Activated CD4-positive, alpha-beta memory T cell treated with anti-CD3 and anti-CD28 coated beads, Interleukin-2, amount 10 ng/mL, durations not matched to agents 7 days and 5 days (primary cell): Measurements from ENCODE around the gene HSD17B12. TPM values are rescaled to one million over a fixed set of nuclear protein-coding genes. Genes with fewer than 3 reads are reported as not detected.

Experiments used
- CTCF ChIA-PET: fragments of 350-600 bp; sonication (Branson Sonifier 250); formaldehyde crosslinking; loops from one replicate; lab custom pipeline; 2021; ENCODE audit warnings: antibody characterized with exemption, inconsistent platforms; lab: Charles Lee
- POLR2A ChIA-PET: fragments of 350-600 bp; sonication (Branson Sonifier 250); formaldehyde crosslinking; loops from one replicate; lab custom pipeline; 2021; ENCODE audit warnings: antibody characterized with exemption; lab: Charles Lee
- DNase-seq: peaks from one replicate; pipeline ENCODE4 v3.0.0-alpha.2; 2020
- H3K27ac Mint-ChIP-seq: one replicate; pipeline ENCODE4 v1.8.0; 2021; ENCODE audit warnings: mild to moderate bottlenecking, mixed read lengths
- H3K27me3 Mint-ChIP-seq: one replicate; pipeline ENCODE4 v1.8.0; 2021; ENCODE audit warnings: mixed read lengths
- H3K36me3 Mint-ChIP-seq: one replicate; pipeline ENCODE4 v1.8.0; 2021; ENCODE audit warnings: low read depth, mixed read lengths
- H3K4me1 Mint-ChIP-seq: one replicate; pipeline ENCODE4 v1.8.0; 2021; ENCODE audit warnings: mixed read lengths
- H3K4me3 Mint-ChIP-seq: one replicate; pipeline ENCODE4 v1.8.0; 2021; ENCODE audit warnings: mild to moderate bottlenecking, mixed read lengths
- H3K9me3 Mint-ChIP-seq: one replicate; pipeline ENCODE4 v1.8.0; 2021; ENCODE audit warnings: mixed read lengths
- total RNA-seq, 2 experiments: library from RNA; stranded (reverse); gene quantifications; one replicate each; pipeline ENCODE4 v1.2.3, GENCODE V29; 2021

HSD17B12 gene
- total RNA-seq, 2 experiments from 2014 or later = 35.2 to 40.7 TPM

- Mint-ChIP-seq H3K27ac (no peak overlapping the region), H3K27me3 (no peaks in the 10 kb centered on the region), H3K9me3 (peaks cover 14% of the 10 kb centered on the region), H3K36me3 (peaks cover 23% of the 10 kb centered on the region), H3K4me3 (no peak overlapping the region), H3K4me1 (peaks cover 10% of the 10 kb centered on the region)
- POLR2A ChIA-PET = no interaction called here
- no peak for DNase-seq
- CTCF ChIA-PET = no interaction called here
Measured at GRCh38 chr11:43735115-43735514, 54.6 kb downstream of the HSD17B12 start.

- Mint-ChIP-seq H3K36me3 (peaks cover 23% of the 10 kb centered on the region), H3K27ac (no peak overlapping the region), H3K4me3 (no peak overlapping the region), H3K9me3 (peaks cover 14% of the 10 kb centered on the region), H3K27me3 (no peaks in the 10 kb centered on the region), H3K4me1 (peaks cover 10% of the 10 kb centered on the region)
- no peak for DNase-seq
- CTCF ChIA-PET = no interaction called here
- POLR2A ChIA-PET = no interaction called here
Measured at GRCh38 chr11:43735961-43736360, 55.4 kb downstream of the HSD17B12 start.

GRCh38 chr11:43736502-43737200 lies 56.1 kb downstream of the HSD17B12 start:
- ChIA-PET POLR2A (no interaction called here), CTCF (interaction anchor here (1.0 kb wide), 1 partner anchor 28 kb away, joined by 3 read pairs; no protein-coding TSS in a partner anchor)
- no peak for DNase-seq
- no peak overlapping the region for H3K4me3 Mint-ChIP-seq
- H3K36me3 Mint-ChIP-seq = peaks cover 23% of the 10 kb centered on the region
- no peaks in the 10 kb centered on the region for H3K27me3 Mint-ChIP-seq
- peaks cover 14% of the 10 kb centered on the region for H3K9me3 Mint-ChIP-seq
- H3K27ac Mint-ChIP-seq = no peak overlapping the region
- H3K4me1 Mint-ChIP-seq = peaks cover 10% of the 10 kb centered on the region

- DNase-seq = no peak
- peaks cover 10% of the 10 kb centered on the region for H3K4me1 Mint-ChIP-seq
- no peaks in the 10 kb centered on the region for H3K27me3 Mint-ChIP-seq
- ChIA-PET POLR2A (no interaction called here), CTCF (interaction anchor here (1.0 kb wide), 1 partner anchor 28 kb away, joined by 3 read pairs; no protein-coding TSS in a partner anchor)
- H3K4me3 Mint-ChIP-seq = no peak overlapping the region
- peaks cover 14% of the 10 kb centered on the region for H3K9me3 Mint-ChIP-seq
- peaks cover 23% of the 10 kb centered on the region for H3K36me3 Mint-ChIP-seq
- no peak overlapping the region for H3K27ac Mint-ChIP-seq
Measured at GRCh38 chr11:43737201-43737590, 56.7 kb downstream of the HSD17B12 start.

- no peak overlapping the region for H3K27ac Mint-ChIP-seq
- no peak for DNase-seq
- ChIA-PET CTCF (no interaction called here), POLR2A (no interaction called here)
- H3K4me3 Mint-ChIP-seq = no peak overlapping the region
- H3K36me3 Mint-ChIP-seq = peaks cover 30% of the 10 kb centered on the region
- H3K9me3 Mint-ChIP-seq = peaks cover 12% of the 10 kb centered on the region
- H3K4me1 Mint-ChIP-seq = peaks cover 10% of the 10 kb centered on the region
- no peaks in the 10 kb centered on the region for H3K27me3 Mint-ChIP-seq
Measured at GRCh38 chr11:43738600-43739409, 58.3 kb downstream of the HSD17B12 start.

GRCh38 chr11:43746670-43747069 lies 66.1 kb downstream of the HSD17B12 start:
- peaks cover 10% of the 10 kb centered on the region for H3K9me3 Mint-ChIP-seq
- H3K4me3 Mint-ChIP-seq = no peak overlapping the region
- CTCF ChIA-PET = no interaction called here
- no peaks in the 10 kb centered on the region for H3K4me1 Mint-ChIP-seq
- H3K27ac Mint-ChIP-seq = no peak overlapping the region
- no peak for DNase-seq
- POLR2A ChIA-PET = no interaction called here
- H3K36me3 Mint-ChIP-seq = peaks cover 32% of the 10 kb centered on the region
- no peaks in the 10 kb centered on the region for H3K27me3 Mint-ChIP-seq

GRCh38 chr11:43747130-43747802 lies 66.7 kb downstream of the HSD17B12 start:
- H3K36me3 Mint-ChIP-seq = peaks cover 32% of the 10 kb centered on the region
- H3K4me1 Mint-ChIP-seq = no peaks in the 10 kb centered on the region
- peaks cover 10% of the 10 kb centered on the region for H3K9me3 Mint-ChIP-seq
- no peak overlapping the region for H3K4me3 Mint-ChIP-seq
- ChIA-PET POLR2A (no interaction called here), CTCF (no interaction called here)
- no peak overlapping the region for H3K27ac Mint-ChIP-seq
- H3K27me3 Mint-ChIP-seq = no peaks in the 10 kb centered on the region
- DNase-seq = no peak

- Mint-ChIP-seq H3K27ac (no peak overlapping the region), H3K4me1 (no peaks in the 10 kb centered on the region), H3K27me3 (no peaks in the 10 kb centered on the region), H3K4me3 (no peak overlapping the region), H3K9me3 (peaks cover 10% of the 10 kb centered on the region), H3K36me3 (peaks cover 27% of the 10 kb centered on the region)
- DNase-seq = no peak
- CTCF ChIA-PET = no interaction called here
- POLR2A ChIA-PET = no interaction called here
Measured at GRCh38 chr11:43748095-43748494, 67.6 kb downstream of the HSD17B12 start.

GRCh38 chr11:43751726-43752125 lies 71.2 kb downstream of the HSD17B12 start:
- Mint-ChIP-seq H3K36me3 (peaks cover 32% of the 10 kb centered on the region), H3K4me1 (no peaks in the 10 kb centered on the region), H3K27me3 (no peaks in the 10 kb centered on the region), H3K9me3 (peaks cover 8% of the 10 kb centered on the region), H3K4me3 (no peak overlapping the region), H3K27ac (no peak overlapping the region)
- POLR2A ChIA-PET = no interaction called here
- no peak for DNase-seq
- CTCF ChIA-PET = no interaction called here

GRCh38 chr11:43756575-43756974 lies 76.0 kb downstream of the HSD17B12 start:
- CTCF ChIA-PET = no interaction called here
- Mint-ChIP-seq H3K27me3 (no peaks in the 10 kb centered on the region), H3K27ac (no peak overlapping the region)

GRCh38 chr11:43758927-43759326 lies 78.4 kb downstream of the HSD17B12 start:
- Mint-ChIP-seq H3K9me3 (peaks cover 2% of the 10 kb centered on the region), H3K4me3 (no peak overlapping the region), H3K4me1 (no peaks in the 10 kb centered on the region), H3K36me3 (peaks cover 32% of the 10 kb centered on the region), H3K27me3 (no peaks in the 10 kb centered on the region), H3K27ac (no peak overlapping the region)
- ChIA-PET CTCF (no interaction called here), POLR2A (no interaction called here)
- DNase-seq = no peak

More at GRCh38 chr11:43756575-43756974, 76.0 kb downstream of the HSD17B12 start:
- Mint-ChIP-seq H3K9me3 (no peaks in the 10 kb centered on the region), H3K4me3 (no peak overlapping the region), H3K4me1 (no peaks in the 10 kb centered on the region), H3K36me3 (peaks cover 36% of the 10 kb centered on the region)
- DNase-seq = no peak
- POLR2A ChIA-PET = no interaction called here

GRCh38 chr11:43760902-43761301 lies 80.4 kb downstream of the HSD17B12 start:
- Mint-ChIP-seq H3K4me1 (no peaks in the 10 kb centered on the region), H3K27me3 (no peaks in the 10 kb centered on the region), H3K4me3 (no peak overlapping the region), H3K9me3 (peaks cover 8% of the 10 kb centered on the region), H3K36me3 (peaks cover 26% of the 10 kb centered on the region), H3K27ac (no peak overlapping the region)
- no peak for DNase-seq
- ChIA-PET CTCF (no interaction called here), POLR2A (no interaction called here)

- ChIA-PET CTCF (no interaction called here), POLR2A (no interaction called here)
- no peaks in the 10 kb centered on the region for H3K27me3 Mint-ChIP-seq
- no peak overlapping the region for H3K4me3 Mint-ChIP-seq
- peaks cover 10% of the 10 kb centered on the region for H3K9me3 Mint-ChIP-seq
- H3K36me3 Mint-ChIP-seq = peaks cover 14% of the 10 kb centered on the region
- H3K4me1 Mint-ChIP-seq = no peaks in the 10 kb centered on the region
- no peak overlapping the region for H3K27ac Mint-ChIP-seq
- DNase-seq = no peak
Measured at GRCh38 chr11:43765194-43765593, 84.7 kb downstream of the HSD17B12 start.
